ENCODE data around the gene RAB6A. TPM values are rescaled to one million over a fixed set of nuclear protein-coding genes. Genes with fewer than 3 reads are reported as not detected.

Gene RAB6A
- 97.0 and 153 TPM in 2 replicates for polyA plus RNA-seq (2011; rRNA removed)
- polyA minus RNA-seq (2011; rRNA and poly(A)+ RNA removed): 80.5 and 158 TPM in 2 replicates

GRCh38 chr11:73760679-73761402 is at the start of gene RAB6A:
RAB6A (minus strand) TSS chr11:73761074; CDS start chr11:73760635, 439 bp downstream.
- Histone ChIP-seq H3K9me3 (ENCODE audit: control insufficient read depth, insufficient read depth, low read length) (peaks cover 3% of the 10 kb centered on the region; the same call in 1 of the 2 replicates), H3K27me3 (ENCODE audit: control insufficient read depth, insufficient read depth, low read length) (peaks cover 2% of the 10 kb centered on the region), H3K4me3 (ENCODE audit: low read depth, low read length) (peak within 1 kb of the TSS; percentile 91), H3K27ac (ENCODE audit: low read depth, low read length) (peak within 1 kb of the TSS; percentile 91)
- peak; percentile 35; the same call in 1 of the 2 replicates for TF ChIP-seq CTCF (IDR thresholded peaks at IDR 0.05; ENCODE audit: low read depth, low read length)
- POLR2A ChIA-PET: interaction anchor here (0.6 to 3.2 kb wide), 8 partner anchors 13 to 171 kb away, joined by 3 to 55 read pairs (median 3); partner anchors contain the start of gene MRPL48
- peak; percentile 99 for DNase-seq (ENCODE audit: low read depth, low spot score)
- CTCF ChIA-PET: interaction anchor here (0.6 to 2.5 kb wide), 4 partner anchors 135 to 454 kb away, joined by 3 to 7 read pairs (median 4); no protein-coding TSS in a partner anchor

GRCh38 chr11:73810637-73811036 is 49.8 kb upstream of the RAB6A start:
- ChIA-PET CTCF (no interaction called here), POLR2A (interaction anchor here (0.6 to 0.7 kb wide), 2 partner anchors 53 to 1002 kb away, joined by 3 to 5 read pairs; no protein-coding TSS in a partner anchor)
- no peak for TF ChIP-seq CTCF (IDR thresholded peaks at IDR 0.05; ENCODE audit: low read depth, low read length)
- no peaks in the 10 kb centered on the region for H3K27me3 ChIP-seq (ENCODE audit: control insufficient read depth, insufficient read depth, low read length)
- H3K27ac ChIP-seq (ENCODE audit: low read depth, low read length): no peak overlapping the region
- H3K9me3 ChIP-seq (ENCODE audit: control insufficient read depth, insufficient read depth, low read length): no peaks in the 10 kb centered on the region
- DNase-seq (ENCODE audit: low read depth, low spot score): no peak
- no peak overlapping the region for H3K4me3 ChIP-seq (ENCODE audit: low read depth, low read length)

GRCh38 chr11:73808052-73808451 is 47.2 kb upstream of the RAB6A start:
- ChIA-PET POLR2A (no interaction called here), CTCF (interaction anchor here (0.7 kb wide), 1 partner anchor 110 kb away, joined by 3 read pairs; no protein-coding TSS in a partner anchor)
- no peak for TF ChIP-seq CTCF (IDR thresholded peaks at IDR 0.05; ENCODE audit: low read depth, low read length)
- no peaks in the 10 kb centered on the region for H3K27me3 ChIP-seq (ENCODE audit: control insufficient read depth, insufficient read depth, low read length)
- no peak overlapping the region for H3K27ac ChIP-seq (ENCODE audit: low read depth, low read length)
- no peaks in the 10 kb centered on the region for H3K9me3 ChIP-seq (ENCODE audit: control insufficient read depth, insufficient read depth, low read length)
- no peak overlapping the region for H3K4me3 ChIP-seq (ENCODE audit: low read depth, low read length)
- no peak for DNase-seq (ENCODE audit: low read depth, low spot score)

GRCh38 chr11:73804712-73805111 is 43.8 kb upstream of the RAB6A start:
- POLR2A ChIA-PET: no interaction called here
- no peaks in the 10 kb centered on the region for H3K27me3 ChIP-seq (ENCODE audit: control insufficient read depth, insufficient read depth, low read length)
- no peak for TF ChIP-seq CTCF (IDR thresholded peaks at IDR 0.05; ENCODE audit: low read depth, low read length)
- H3K4me3 ChIP-seq (ENCODE audit: low read depth, low read length): no peak overlapping the region
- no peak for DNase-seq (ENCODE audit: low read depth, low spot score)
- CTCF ChIA-PET: no interaction called here
- no peaks in the 10 kb centered on the region for H3K9me3 ChIP-seq (ENCODE audit: control insufficient read depth, insufficient read depth, low read length)
- no peak overlapping the region for H3K27ac ChIP-seq (ENCODE audit: low read depth, low read length)

GRCh38 chr11:73801136-73801535 is 40.3 kb upstream of the RAB6A start:
- ChIA-PET CTCF (no interaction called here), POLR2A (no interaction called here)
- DNase-seq (ENCODE audit: low read depth, low spot score): no peak
- no peak overlapping the region for H3K4me3 ChIP-seq (ENCODE audit: low read depth, low read length)
- TF ChIP-seq CTCF (IDR thresholded peaks at IDR 0.05; ENCODE audit: low read depth, low read length): no peak
- no peak overlapping the region for H3K27ac ChIP-seq (ENCODE audit: low read depth, low read length)
- no peaks in the 10 kb centered on the region for H3K27me3 ChIP-seq (ENCODE audit: control insufficient read depth, insufficient read depth, low read length)
- no peaks in the 10 kb centered on the region for H3K9me3 ChIP-seq (ENCODE audit: control insufficient read depth, insufficient read depth, low read length)

All from AG04450 (cell line).